PC-3 (cell line): ENCODE results near the gene SMIM9.

Source experiments
- EZH2 ChIP-seq: fragments of 300-600 bp; sonication (generic); IDR thresholded peaks from one replicate; pipeline ENCODE4 v1.6.1; 2017; ENCODE audit warnings: antibody characterized with exemption, mild to moderate bottlenecking, low read length; ENCODE audit not compliant: unreplicated experiment
- TF ChIP-seq, protein P1 (sequence below): fragments of 300-600 bp; sonication (generic); conservative IDR thresholded peaks from 2 replicates; pipeline ENCODE4 v1.5.1; 2017; ENCODE audit warnings: antibody characterized with exemption, low read depth, mild to moderate bottlenecking, low read length

DNA sequence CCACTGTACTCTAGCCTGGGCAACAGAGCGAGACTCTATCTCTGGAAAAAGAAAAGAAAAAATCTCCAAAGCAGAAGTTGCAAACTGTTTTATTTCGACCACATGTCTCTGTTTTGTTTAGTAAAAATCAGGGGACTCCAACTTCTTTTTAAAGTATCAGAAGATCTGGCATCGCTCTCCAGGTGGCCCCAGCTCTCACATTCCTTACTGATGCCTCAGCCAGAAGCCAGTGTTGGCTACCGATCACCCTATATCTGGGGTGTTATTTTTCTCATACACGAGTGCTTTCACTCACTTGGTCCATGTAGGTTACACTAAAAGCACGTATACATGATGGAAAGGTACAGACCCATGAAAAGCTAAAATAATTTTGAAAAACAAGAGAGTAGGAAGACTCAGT is 37.5 kb downstream of the SMIM9 start:
- TF ChIP-seq, protein P1, sequence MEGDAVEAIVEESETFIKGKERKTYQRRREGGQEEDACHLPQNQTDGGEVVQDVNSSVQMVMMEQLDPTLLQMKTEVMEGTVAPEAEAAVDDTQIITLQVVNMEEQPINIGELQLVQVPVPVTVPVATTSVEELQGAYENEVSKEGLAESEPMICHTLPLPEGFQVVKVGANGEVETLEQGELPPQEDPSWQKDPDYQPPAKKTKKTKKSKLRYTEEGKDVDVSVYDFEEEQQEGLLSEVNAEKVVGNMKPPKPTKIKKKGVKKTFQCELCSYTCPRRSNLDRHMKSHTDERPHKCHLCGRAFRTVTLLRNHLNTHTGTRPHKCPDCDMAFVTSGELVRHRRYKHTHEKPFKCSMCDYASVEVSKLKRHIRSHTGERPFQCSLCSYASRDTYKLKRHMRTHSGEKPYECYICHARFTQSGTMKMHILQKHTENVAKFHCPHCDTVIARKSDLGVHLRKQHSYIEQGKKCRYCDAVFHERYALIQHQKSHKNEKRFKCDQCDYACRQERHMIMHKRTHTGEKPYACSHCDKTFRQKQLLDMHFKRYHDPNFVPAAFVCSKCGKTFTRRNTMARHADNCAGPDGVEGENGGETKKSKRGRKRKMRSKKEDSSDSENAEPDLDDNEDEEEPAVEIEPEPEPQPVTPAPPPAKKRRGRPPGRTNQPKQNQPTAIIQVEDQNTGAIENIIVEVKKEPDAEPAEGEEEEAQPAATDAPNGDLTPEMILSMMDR: no peak
- no peak for TF ChIP-seq EZH2
